Mesothelial cell of epicardium (in vitro differentiated cells): Measurements from ENCODE around the gene CENPB. TPM values are rescaled to one million over a fixed set of nuclear protein-coding genes. Genes with fewer than 3 reads are reported as not detected.

Experiments
- DNase-seq, 2 experiments: peaks; one replicate each; pipeline ENCODE4 v3.0.0; 2021; ENCODE audit warnings: low spot score in 2 of 2; ENCODE audit not compliant: unreplicated experiment in 2 of 2
- H3K27ac Mint-ChIP-seq: 2 replicates; pipeline ENCODE4 v1.8.0; 2021; ENCODE audit warnings: mixed read lengths
- H3K27me3 Mint-ChIP-seq: 2 replicates; pipeline ENCODE4 v1.8.0; 2021; ENCODE audit warnings: low read depth, mixed read lengths
- H3K36me3 Mint-ChIP-seq: 2 replicates; pipeline ENCODE4 v1.8.0; 2021; ENCODE audit warnings: mixed read lengths
- H3K4me1 Mint-ChIP-seq: 2 replicates; pipeline ENCODE4 v1.8.0; 2021; ENCODE audit warnings: mixed read lengths
- H3K4me3 Mint-ChIP-seq: 2 replicates; pipeline ENCODE4 v1.8.0; 2021; ENCODE audit warnings: mild to moderate bottlenecking, moderate library complexity, mixed read lengths
- H3K9me3 Mint-ChIP-seq: 2 replicates; pipeline ENCODE4 v1.8.0; 2021; ENCODE audit warnings: mixed read lengths
- total RNA-seq: library from RNA; stranded (reverse); gene quantifications from 3 replicates; pipeline ENCODE4 v1.2.1, GENCODE V29; 2021
- TF ChIP-seq, protein P1 (sequence below): fragments of 200-600 bp; sonication (generic); IDR thresholded peaks from one replicate; pipeline ENCODE4 v1.5.0; 2021; ENCODE audit warnings: antibody characterized with exemption; ENCODE audit not compliant: unreplicated experiment

The CENPB gene
- total RNA-seq, 1 donor from 2014 or later, result 63.0 TPM

DNA sequence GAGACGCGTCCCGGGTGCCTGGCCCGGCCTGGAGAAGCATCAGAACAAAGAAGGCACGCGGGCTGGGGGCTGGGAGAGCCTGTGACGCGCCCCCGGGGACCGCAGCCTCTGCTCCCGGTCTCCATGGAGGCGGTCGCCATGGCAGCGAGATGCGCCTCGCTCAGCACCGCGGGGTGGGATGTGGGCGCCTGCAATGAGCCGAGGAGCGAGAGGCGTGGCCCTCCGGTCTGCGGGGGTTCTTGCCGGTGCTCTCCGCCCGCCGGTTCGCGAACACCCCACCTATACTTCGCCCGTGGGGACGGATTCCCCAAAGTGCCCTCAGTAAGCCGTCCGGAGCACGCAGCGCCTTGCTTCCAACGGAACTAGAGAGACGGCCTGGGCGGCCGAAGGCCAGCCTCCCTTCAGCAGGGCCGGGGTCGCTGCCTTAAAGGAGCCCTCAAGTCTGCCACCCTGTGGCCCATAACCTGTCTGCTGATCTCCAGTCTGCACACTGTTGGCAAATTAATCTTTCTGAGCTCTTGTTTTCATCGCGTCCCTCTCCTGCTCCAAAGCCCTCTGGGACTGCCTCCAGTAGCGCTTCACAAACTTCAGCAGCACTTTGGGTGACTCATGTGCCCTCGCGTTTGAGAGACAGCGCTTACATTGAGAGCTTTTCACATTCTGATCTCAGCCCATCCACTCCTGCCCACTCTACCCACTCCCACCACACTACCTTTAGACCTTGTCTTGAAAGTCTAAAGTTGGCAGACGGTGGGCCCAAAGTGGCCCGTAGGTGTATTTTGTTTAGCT, 18.0 kb downstream of the CENPB start:
- Mint-ChIP-seq H3K36me3 (no peaks in the 10 kb centered on the region), H3K27me3 (no peaks in the 10 kb centered on the region), H3K4me1 (peaks cover 22% of the 10 kb centered on the region), H3K9me3 (no peaks in the 10 kb centered on the region), H3K27ac (peak overlapping the region; percentile 94), H3K4me3 (peak overlapping the region; percentile 82)
- TF ChIP-seq, protein P1, sequence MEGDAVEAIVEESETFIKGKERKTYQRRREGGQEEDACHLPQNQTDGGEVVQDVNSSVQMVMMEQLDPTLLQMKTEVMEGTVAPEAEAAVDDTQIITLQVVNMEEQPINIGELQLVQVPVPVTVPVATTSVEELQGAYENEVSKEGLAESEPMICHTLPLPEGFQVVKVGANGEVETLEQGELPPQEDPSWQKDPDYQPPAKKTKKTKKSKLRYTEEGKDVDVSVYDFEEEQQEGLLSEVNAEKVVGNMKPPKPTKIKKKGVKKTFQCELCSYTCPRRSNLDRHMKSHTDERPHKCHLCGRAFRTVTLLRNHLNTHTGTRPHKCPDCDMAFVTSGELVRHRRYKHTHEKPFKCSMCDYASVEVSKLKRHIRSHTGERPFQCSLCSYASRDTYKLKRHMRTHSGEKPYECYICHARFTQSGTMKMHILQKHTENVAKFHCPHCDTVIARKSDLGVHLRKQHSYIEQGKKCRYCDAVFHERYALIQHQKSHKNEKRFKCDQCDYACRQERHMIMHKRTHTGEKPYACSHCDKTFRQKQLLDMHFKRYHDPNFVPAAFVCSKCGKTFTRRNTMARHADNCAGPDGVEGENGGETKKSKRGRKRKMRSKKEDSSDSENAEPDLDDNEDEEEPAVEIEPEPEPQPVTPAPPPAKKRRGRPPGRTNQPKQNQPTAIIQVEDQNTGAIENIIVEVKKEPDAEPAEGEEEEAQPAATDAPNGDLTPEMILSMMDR, result peak; percentile 43
- DNase-seq, result peak; percentile 73 to 85

DNA sequence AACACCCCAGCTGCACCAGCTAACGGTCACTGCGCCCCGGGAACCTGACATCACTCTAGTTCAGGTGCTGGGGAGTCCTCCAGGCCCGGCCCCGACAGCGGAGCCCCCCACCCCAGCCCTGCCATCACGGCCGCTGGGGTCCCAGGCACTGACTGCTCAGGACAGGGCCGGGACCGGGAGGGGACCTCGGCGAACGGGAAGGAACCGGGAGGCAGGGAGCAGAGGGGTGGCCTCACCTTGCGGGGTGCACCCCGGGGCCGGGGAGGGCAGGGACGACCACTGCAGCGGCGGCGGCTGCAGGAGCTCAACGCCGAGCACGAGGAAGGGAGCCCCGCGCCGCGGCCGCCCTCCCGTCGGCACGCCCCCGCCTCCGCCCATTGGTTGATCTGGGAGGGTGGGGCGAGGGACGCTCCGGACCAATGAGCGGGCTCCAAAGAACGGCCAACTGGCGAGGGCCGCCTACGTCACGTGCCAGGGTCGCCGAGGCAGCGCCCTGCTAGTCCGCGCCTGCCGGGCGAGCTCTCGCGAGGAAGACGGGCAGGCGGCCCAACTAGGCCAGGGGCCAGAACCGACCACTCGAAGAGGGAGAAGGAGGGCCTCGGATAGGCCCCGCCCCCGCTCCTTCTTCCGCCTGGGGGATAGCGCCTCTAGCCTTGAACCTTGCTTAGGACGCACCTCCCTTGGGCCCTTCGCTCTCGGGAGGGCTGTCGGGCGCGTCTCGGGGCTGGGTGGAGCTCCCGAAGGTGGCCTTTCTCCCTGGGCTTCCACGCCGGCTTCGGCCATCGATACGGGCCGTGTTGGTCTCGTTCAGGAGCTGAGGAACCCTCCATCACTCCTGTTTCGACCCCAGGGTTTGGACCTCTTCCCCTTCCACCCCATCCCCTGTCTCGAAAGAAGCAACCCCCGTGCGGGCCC, 18.9 kb downstream of the CENPB start, which contains the start of gene ADISSP:
ADISSP (minus strand) TSS at position 327 of the 915 bp plus-strand sequence. CDS start 7,653 bp downstream, outside the sequence.
- DNase-seq, result peak; percentile 95 to 97
- Mint-ChIP-seq H3K4me1 (peaks cover 22% of the 10 kb centered on the region), H3K4me3 (peak within 1 kb of the TSS; percentile 82), H3K27ac (peak within 1 kb of the TSS; percentile 94), H3K9me3 (no peaks in the 10 kb centered on the region), H3K27me3 (no peaks in the 10 kb centered on the region), H3K36me3 (no peaks in the 10 kb centered on the region)
- TF ChIP-seq, protein P1, result no peak

DNA sequence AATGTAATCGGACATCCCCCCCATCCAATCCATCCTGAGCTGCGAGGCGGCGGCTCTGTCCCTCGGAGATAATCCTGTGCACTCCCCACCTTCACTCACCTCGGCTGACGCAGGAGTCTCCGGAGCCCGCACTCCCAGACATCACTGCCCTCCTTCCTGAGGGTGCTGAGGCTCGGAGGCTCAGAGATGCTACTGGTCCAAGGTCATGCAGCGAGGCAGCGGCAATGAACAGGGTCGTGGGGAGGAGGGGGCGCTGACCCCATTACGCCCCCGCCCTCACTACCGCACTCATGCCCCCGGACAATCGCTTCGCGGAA, 19.5 kb downstream of the CENPB start:
- H3K27me3 Mint-ChIP-seq, result no peaks in the 10 kb centered on the region
- H3K36me3 Mint-ChIP-seq, result no peaks in the 10 kb centered on the region

DNA sequence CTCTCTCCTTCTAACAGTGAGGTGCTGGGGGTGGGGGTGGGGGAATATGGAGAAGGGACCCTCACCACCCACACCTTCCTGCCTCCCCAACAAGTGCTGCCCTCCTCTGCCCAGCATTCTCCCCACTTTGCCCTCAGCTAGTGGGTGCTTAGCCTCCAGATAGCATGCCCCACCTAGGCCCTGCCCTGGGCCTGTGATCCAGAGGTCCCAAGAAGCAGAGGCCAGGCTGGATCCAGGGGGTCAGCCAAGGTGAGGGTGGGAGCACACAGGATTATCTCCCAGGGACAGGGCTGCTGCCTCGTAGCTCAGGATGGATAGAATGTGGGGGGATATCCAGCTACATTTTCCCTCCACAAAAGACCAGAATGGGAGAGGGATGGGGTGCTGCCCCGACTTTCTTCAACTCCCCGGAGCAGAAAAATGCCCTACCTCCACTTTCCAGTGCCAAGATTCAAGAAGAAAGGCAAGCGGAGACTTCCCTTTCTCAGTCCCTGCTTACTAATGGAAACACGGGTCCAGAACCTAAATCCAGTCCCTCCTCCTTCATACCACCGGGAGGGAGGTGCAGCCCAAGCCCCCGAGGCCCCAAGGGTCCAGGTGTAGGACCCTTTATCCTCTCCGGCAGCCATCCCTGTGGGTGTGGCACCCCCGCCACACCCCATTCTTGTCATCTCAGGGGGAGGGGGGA, 20.0 kb downstream of the CENPB start:
- H3K27me3 Mint-ChIP-seq, result no peaks in the 10 kb centered on the region
- H3K4me1 Mint-ChIP-seq, result peaks cover 22% of the 10 kb centered on the region
- no peaks in the 10 kb centered on the region for H3K36me3 Mint-ChIP-seq
- TF ChIP-seq, protein P1, result no peak
- no peak overlapping the region for H3K27ac Mint-ChIP-seq
- no peak for DNase-seq
- peak overlapping the region; percentile 82 for H3K4me3 Mint-ChIP-seq
- H3K9me3 Mint-ChIP-seq, result no peaks in the 10 kb centered on the region

More for the DNA sequence above, 19.5 kb downstream of the CENPB start:
- DNase-seq, result no peak
- H3K4me1 Mint-ChIP-seq, result peaks cover 22% of the 10 kb centered on the region
- TF ChIP-seq, protein P1, result no peak
- H3K27ac Mint-ChIP-seq, result no peak overlapping the region
- H3K4me3 Mint-ChIP-seq, result peak overlapping the region; percentile 82
- no peaks in the 10 kb centered on the region for H3K9me3 Mint-ChIP-seq

DNA sequence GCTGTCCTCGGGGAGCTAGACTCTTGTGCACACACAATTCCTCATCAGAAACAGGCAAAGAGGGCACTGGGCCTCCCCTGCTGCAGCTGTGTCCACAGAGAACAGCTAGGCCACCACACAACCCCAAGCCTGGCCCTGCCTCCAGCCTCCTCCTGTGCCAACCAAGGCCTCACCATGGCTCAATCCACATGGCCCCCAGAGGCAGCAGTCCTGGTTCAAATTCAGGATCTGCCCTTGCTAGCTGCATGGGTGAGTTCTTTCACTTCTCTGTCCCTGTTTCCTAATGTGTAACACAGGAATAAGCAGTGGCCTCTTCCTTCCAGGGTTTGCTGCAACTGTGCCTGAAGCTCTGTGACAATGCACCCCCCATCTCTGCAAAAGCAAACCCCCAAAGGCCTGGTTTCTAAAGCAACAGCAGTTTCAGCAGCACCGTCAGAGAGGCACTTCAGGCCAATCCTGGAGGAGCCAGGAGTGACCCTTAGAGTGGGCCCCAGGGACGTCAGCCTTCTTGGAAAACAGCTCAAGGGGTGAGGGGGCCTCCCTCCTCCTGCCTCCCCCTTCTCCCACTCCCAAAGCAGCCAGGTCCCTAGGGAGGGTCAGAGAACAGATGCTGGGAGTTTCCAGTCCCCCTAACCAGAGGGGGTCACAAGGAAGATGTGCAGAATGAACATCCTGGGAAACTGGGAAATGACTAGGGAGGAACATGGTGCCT, 21.2 kb downstream of the CENPB start:
- Mint-ChIP-seq H3K9me3 (no peaks in the 10 kb centered on the region), H3K36me3 (no peaks in the 10 kb centered on the region), H3K4me3 (no peak overlapping the region), H3K27ac (no peak overlapping the region), H3K27me3 (no peaks in the 10 kb centered on the region), H3K4me1 (peaks cover 28% of the 10 kb centered on the region)
- no peak for DNase-seq
- TF ChIP-seq, protein P1, result no peak
